ENCODE results near the gene FITM1.

Gene FITM1

GRCh38 chr14:24119691-24120090 is 10.8 kb upstream of the FITM1 start:
- DNase-seq (ENCODE audit: low read depth, low spot score) = no peak

- no peak for DNase-seq (ENCODE audit: low read depth, low spot score)
These were observed 9.2 kb upstream of the FITM1 start for GRCh38 chr14:24121210-24121609.

GRCh38 chr14:24122416-24122815 is 8.0 kb upstream of the FITM1 start:
- no peak for DNase-seq (ENCODE audit: low read depth, low spot score)

GRCh38 chr14:24122898-24123297 is 7.6 kb upstream of the FITM1 start:
- no peak for DNase-seq (ENCODE audit: low read depth, low spot score)

- DNase-seq (ENCODE audit: low read depth, low spot score) = no peak
These were observed 6.7 kb upstream of the FITM1 start for GRCh38 chr14:24123424-24124417.

- DNase-seq (ENCODE audit: low read depth, low spot score) = no peak
These were observed 3.5 kb upstream of the FITM1 start for GRCh38 chr14:24126939-24127338.

GRCh38 chr14:24127673-24128072 is 2.8 kb upstream of the FITM1 start:
- no peak for DNase-seq (ENCODE audit: low read depth, low spot score)

- no peak for DNase-seq (ENCODE audit: low read depth, low spot score)
These were observed 955 bp upstream of the FITM1 start for GRCh38 chr14:24129410-24129998.

- no peak for DNase-seq (ENCODE audit: low read depth, low spot score)
These were observed 474 bp downstream of the FITM1 start for GRCh38 chr14:24130717-24131548.

GRCh38 chr14:24131549-24131966 is 1.1 kb downstream of the FITM1 start:
- DNase-seq (ENCODE audit: low read depth, low spot score) = no peak

- DNase-seq (ENCODE audit: low read depth, low spot score) = no peak
These were observed 1.7 kb downstream of the FITM1 start for GRCh38 chr14:24132061-24132685.

GRCh38 chr14:24132976-24133375 is 2.5 kb downstream of the FITM1 start:
- DNase-seq (ENCODE audit: low read depth, low spot score) = no peak

- no peak for DNase-seq (ENCODE audit: low read depth, low spot score)
These were observed 3.3 kb downstream of the FITM1 start for GRCh38 chr14:24133735-24134134.

- DNase-seq (ENCODE audit: low read depth, low spot score) = no peak
These were observed 5.0 kb downstream of the FITM1 start for GRCh38 chr14:24135584-24135833.

GRCh38 chr14:24135834-24136683 is 5.6 kb downstream of the FITM1 start, which contains the start of gene PSME1:
Gene PSME1, plus strand, starts transcription at chr14:24136194. Its CDS starts 69 bp downstream, at chr14:24136263.
- peak; percentile 79 for DNase-seq (ENCODE audit: low read depth, low spot score)

- no peak for DNase-seq (ENCODE audit: low read depth, low spot score)
These were observed 6.4 kb downstream of the FITM1 start for GRCh38 chr14:24136684-24137528.

- DNase-seq (ENCODE audit: low read depth, low spot score) = no peak
These were observed 7.3 kb downstream of the FITM1 start for GRCh38 chr14:24137529-24138395.

GRCh38 chr14:24138396-24139271 is 8.2 kb downstream of the FITM1 start:
- no peak for DNase-seq (ENCODE audit: low read depth, low spot score)

Measured in activated CD4-positive, CD25-positive, alpha-beta regulatory T cell treated with anti-CD3 and anti-CD28 coated beads, Interleukin-2, amount 50 U/mL, for 16 hours (primary cell).